ENCODE data around the gene RAPSN. TPM values are rescaled to one million over a fixed set of nuclear protein-coding genes. Genes with fewer than 3 reads are reported as not detected.

RAPSN gene
- polyA plus RNA-seq, 1 donor (not counting 4 experiments of a cell fraction or from before 2014, with no cell fraction given): 0.28 TPM

- TF ChIP-seq CTCF (optimal IDR thresholded peaks at IDR 0.05 in 1 of 3, IDR thresholded peaks at IDR 0.05 in 1 of 3, conservative IDR thresholded peaks at IDR 0.05 in 1 of 3; ENCODE audit: extremely low read depth in 1 of 3, insufficient read depth in 2 of 3, low read length in 3 of 3) (no peak), EZH2 (IDR thresholded peaks at IDR 0.05; ENCODE audit: low read length) (no peak)
- H4K20me1 ChIP-seq (ENCODE audit: control insufficient read depth, extremely low read depth, insufficient read depth, low read length): no peaks in the 10 kb centered on the region
- H3K27ac ChIP-seq (ENCODE audit: control insufficient read depth, insufficient read depth, low read length): no peak overlapping the region
- H3K79me2 ChIP-seq (ENCODE audit: control insufficient read depth, insufficient read depth, low read length): no peaks in the 10 kb centered on the region
- no peaks in the 10 kb centered on the region for H3K9me1 ChIP-seq (ENCODE audit: control insufficient read depth, extremely low read depth, insufficient read depth, low read length)
- H3K36me3 ChIP-seq (ENCODE audit: control insufficient read depth in 2 of 2, extremely low read depth in 1 of 2, insufficient read depth in 2 of 2, low read length in 2 of 2): peaks cover 0 to 4% of the 10 kb centered on the region in 2 experiments
- no peaks in the 10 kb centered on the region for H3K9me3 ChIP-seq (ENCODE audit: control insufficient read depth, low read depth, low read length)
- H3K9ac ChIP-seq (ENCODE audit: control insufficient read depth, extremely low read depth, insufficient read depth, low read length): no peak overlapping the region
- no peak overlapping the region for H3K4me3 ChIP-seq (ENCODE audit: control insufficient read depth in 2 of 3, extremely low read depth in 1 of 3, insufficient read depth in 2 of 3, low read depth in 1 of 3, low read length in 3 of 3)
- H3K4me1 ChIP-seq (ENCODE audit: control insufficient read depth, extremely low read depth, insufficient read depth, low read length): no peaks in the 10 kb centered on the region
- FAIRE-seq (no peak), DNase-seq (ENCODE audit: low read depth, low spot score) (no peak)
- dilution Hi-C loops (cut with MboI; ENCODE audit: extremely low pct_ligation_motif_present, low sequenced_read_pairs): no loop called here
- no peak overlapping the region for H3K4me2 ChIP-seq (ENCODE audit: control insufficient read depth, extremely low read depth, insufficient read depth, low read depth, low read length)
- no peaks in the 10 kb centered on the region for H3K27me3 ChIP-seq (ENCODE audit: control insufficient read depth, extremely low read depth, insufficient read depth, low read length)
- no peak overlapping the region for H2AFZ ChIP-seq (ENCODE audit: control insufficient read depth, low read length)
Measured at GRCh38 chr11:47437218-47437745, 11.7 kb downstream of the RAPSN start.

- no peaks in the 10 kb centered on the region for H3K27me3 ChIP-seq (ENCODE audit: control insufficient read depth, extremely low read depth, insufficient read depth, low read length)
- FAIRE-seq (no peak), DNase-seq (ENCODE audit: low read depth, low spot score) (no peak)
- H2AFZ ChIP-seq (ENCODE audit: control insufficient read depth, low read length): no peak overlapping the region
- TF ChIP-seq EZH2 (IDR thresholded peaks at IDR 0.05; ENCODE audit: low read length) (no peak), CTCF (optimal IDR thresholded peaks at IDR 0.05 in 1 of 3, IDR thresholded peaks at IDR 0.05 in 1 of 3, conservative IDR thresholded peaks at IDR 0.05 in 1 of 3; ENCODE audit: extremely low read depth in 1 of 3, insufficient read depth in 2 of 3, low read length in 3 of 3) (no peak)
- no peak overlapping the region for H3K4me2 ChIP-seq (ENCODE audit: control insufficient read depth, extremely low read depth, insufficient read depth, low read depth, low read length)
- no peaks in the 10 kb centered on the region for H3K9me3 ChIP-seq (ENCODE audit: control insufficient read depth, low read depth, low read length)
- no peak overlapping the region for H3K4me3 ChIP-seq (ENCODE audit: control insufficient read depth in 2 of 3, extremely low read depth in 1 of 3, insufficient read depth in 2 of 3, low read depth in 1 of 3, low read length in 3 of 3)
- H4K20me1 ChIP-seq (ENCODE audit: control insufficient read depth, extremely low read depth, insufficient read depth, low read length): no peaks in the 10 kb centered on the region
- H3K79me2 ChIP-seq (ENCODE audit: control insufficient read depth, insufficient read depth, low read length): no peaks in the 10 kb centered on the region
- no peak overlapping the region for H3K27ac ChIP-seq (ENCODE audit: control insufficient read depth, insufficient read depth, low read length)
- H3K4me1 ChIP-seq (ENCODE audit: control insufficient read depth, extremely low read depth, insufficient read depth, low read length): no peaks in the 10 kb centered on the region
- H3K36me3 ChIP-seq (ENCODE audit: control insufficient read depth in 2 of 2, extremely low read depth in 1 of 2, insufficient read depth in 2 of 2, low read length in 2 of 2): peaks cover 0 to 4% of the 10 kb centered on the region in 2 experiments
- H3K9me1 ChIP-seq (ENCODE audit: control insufficient read depth, extremely low read depth, insufficient read depth, low read length): no peaks in the 10 kb centered on the region
- dilution Hi-C loops (cut with MboI; ENCODE audit: extremely low pct_ligation_motif_present, low sequenced_read_pairs): no loop called here
- H3K9ac ChIP-seq (ENCODE audit: control insufficient read depth, extremely low read depth, insufficient read depth, low read length): no peak overlapping the region
Measured at GRCh38 chr11:47436726-47437125, 12.2 kb downstream of the RAPSN start.

All from keratinocyte (primary cell).